ENCODE measurements around the gene PSPN. TPM values are rescaled to one million over a fixed set of nuclear protein-coding genes. Genes with fewer than 3 reads are reported as not detected.

PSPN gene
- total RNA-seq, 2 donors from 2014 or later: 1.9 to 2.7 TPM

GRCh38 chr19:6393074-6393982 lies 17.6 kb upstream of the PSPN start, which contains the start of gene GTF2F1:
Gene GTF2F1 (minus strand): TSS chr19:6393164. CDS start chr19:6392995, 169 bp downstream.
- no peaks in the 10 kb centered on the region for H3K27me3 Mint-ChIP-seq (ENCODE audit: insufficient read depth)
- peaks cover 17% of the 10 kb centered on the region for H3K36me3 Mint-ChIP-seq (ENCODE audit: low read depth)
- H3K9me3 Mint-ChIP-seq: no peaks in the 10 kb centered on the region
- TF ChIP-seq CTCF (conservative IDR thresholded peaks at IDR 0.05): peak; percentile 45
- Histone ChIP-seq H3K9me3 (ENCODE audit: control insufficient read depth, low read length) (no peaks in the 10 kb centered on the region), H3K36me3 (ENCODE audit: control insufficient read depth, insufficient read depth, low read length) (peaks cover 24% of the 10 kb centered on the region), H3K4me1 (ENCODE audit: control insufficient read depth, insufficient read depth, low read length) (no peaks in the 10 kb centered on the region), H3K9ac (ENCODE audit: extremely low read depth, low read length, poor library complexity, severe bottlenecking) (peak within 1 kb of the TSS; percentile 90), H3K27me3 (ENCODE audit: control insufficient read depth, insufficient read depth, low read length, poor library complexity, severe bottlenecking) (no peaks in the 10 kb centered on the region), H3K4me3 (ENCODE audit: low read length) (peak within 1 kb of the TSS; percentile 99), H3K27ac (ENCODE audit: low read depth, low read length) (peak within 1 kb of the TSS; percentile 93)
- peak within 1 kb of the TSS; percentile 95 for H3K4me3 Mint-ChIP-seq
- 0 to 1% methylated on average over 40 to 69 of the region's 69 CpGs for WGBS, 2 experiments (ENCODE audit: insufficient coverage in 1 of 2, insufficient read length in 1 of 2)
- peaks cover 12% of the 10 kb centered on the region for H3K4me1 Mint-ChIP-seq
- peak within 1 kb of the TSS; percentile 96 for H3K27ac Mint-ChIP-seq
- peak; percentile 96 for DNase-seq

- no peak for TF ChIP-seq CTCF (conservative IDR thresholded peaks at IDR 0.05)
- H3K27ac ChIP-seq (ENCODE audit: low read depth, low read length): peak overlapping the region; percentile 93
- DNase-seq: no peak
- Mint-ChIP-seq H3K9me3 (no peaks in the 10 kb centered on the region), H3K27me3 (ENCODE audit: insufficient read depth) (no peaks in the 10 kb centered on the region), H3K36me3 (ENCODE audit: low read depth) (peaks cover 20% of the 10 kb centered on the region), H3K4me1 (peaks cover 12% of the 10 kb centered on the region), H3K27ac (peak overlapping the region; percentile 96), H3K4me3 (peak overlapping the region; percentile 95)
- peaks cover 32% of the 10 kb centered on the region for H3K36me3 ChIP-seq (ENCODE audit: control insufficient read depth, insufficient read depth, low read length)
- H3K27me3 ChIP-seq (ENCODE audit: control insufficient read depth, insufficient read depth, low read length, poor library complexity, severe bottlenecking): no peaks in the 10 kb centered on the region
- no peaks in the 10 kb centered on the region for H3K9me3 ChIP-seq (ENCODE audit: control insufficient read depth, low read length)
- 9 to 20% methylated on average over 8 to 30 of the region's 30 CpGs for WGBS, 2 experiments (ENCODE audit: insufficient coverage in 1 of 2, insufficient read length in 1 of 2)
- no peaks in the 10 kb centered on the region for H3K4me1 ChIP-seq (ENCODE audit: control insufficient read depth, insufficient read depth, low read length)
- peak overlapping the region; percentile 99 for H3K4me3 ChIP-seq (ENCODE audit: low read length)
- peak overlapping the region; percentile 90 for H3K9ac ChIP-seq (ENCODE audit: extremely low read depth, low read length, poor library complexity, severe bottlenecking)
These were observed 16.7 kb upstream of the PSPN start for GRCh38 chr19:6392221-6393073.

GRCh38 chr19:6387372-6387771 lies 11.6 kb upstream of the PSPN start:
- H3K9me3 ChIP-seq (ENCODE audit: control insufficient read depth, low read length): no peaks in the 10 kb centered on the region
- no peaks in the 10 kb centered on the region for H3K4me1 ChIP-seq (ENCODE audit: control insufficient read depth, insufficient read depth, low read length)
- no peak overlapping the region for H3K4me3 Mint-ChIP-seq
- no peak for TF ChIP-seq CTCF (conservative IDR thresholded peaks at IDR 0.05)
- peaks cover 7% of the 10 kb centered on the region for H3K4me1 Mint-ChIP-seq
- no peaks in the 10 kb centered on the region for H3K27me3 Mint-ChIP-seq (ENCODE audit: insufficient read depth)
- no peak overlapping the region for H3K27ac Mint-ChIP-seq
- peaks cover 3% of the 10 kb centered on the region for H3K9me3 Mint-ChIP-seq
- H3K27ac ChIP-seq (ENCODE audit: low read depth, low read length): no peak overlapping the region
- H3K9ac ChIP-seq (ENCODE audit: extremely low read depth, low read length, poor library complexity, severe bottlenecking): no peak overlapping the region
- DNase-seq: no peak
- H3K36me3 ChIP-seq (ENCODE audit: control insufficient read depth, insufficient read depth, low read length): peaks cover 69% of the 10 kb centered on the region
- peaks cover 58% of the 10 kb centered on the region for H3K36me3 Mint-ChIP-seq (ENCODE audit: low read depth)
- WGBS, 2 experiments (ENCODE audit: insufficient coverage in 1 of 2, insufficient read length in 1 of 2): 94 to 95% methylated on average over 11 to 19 of the region's 19 CpGs
- no peaks in the 10 kb centered on the region for H3K27me3 ChIP-seq (ENCODE audit: control insufficient read depth, insufficient read depth, low read length, poor library complexity, severe bottlenecking)
- no peak overlapping the region for H3K4me3 ChIP-seq (ENCODE audit: low read length)
